WTC11 (cell line): ENCODE data around the gene GADD45B.

Source experiments
- ATF1 ChIP-seq: sonication (generic); formaldehyde crosslinking; IDR thresholded peaks from 2 replicates; pipeline ENCODE4 v1.8.1; 2023; ENCODE audit warnings: mild to moderate bottlenecking, moderate library complexity, missing genetic modification reagents
- ATF2 ChIP-seq: sonication (generic); formaldehyde crosslinking; IDR thresholded peaks from 2 replicates; pipeline ENCODE4 v1.8.1; 2022; ENCODE audit warnings: low read depth, missing genetic modification reagents, borderline replicate concordance
- CTCF ChIP-seq: fragments of 200-600 bp; IDR thresholded peaks from 2 replicates; pipeline ENCODE4 v1.8.0; 2022; ENCODE audit warnings: antibody characterized with exemption
- MLX ChIP-seq: sonication (generic); formaldehyde crosslinking; IDR thresholded peaks from 2 replicates; pipeline ENCODE4 v1.8.1; 2023; ENCODE audit warnings: mild to moderate bottlenecking, missing genetic modification reagents, moderate library complexity
- NFYB ChIP-seq: sonication (generic); formaldehyde crosslinking; conservative IDR thresholded peaks from 2 replicates; pipeline ENCODE4 v1.8.0; 2022; ENCODE audit warnings: low read depth, missing genetic modification reagents
- SMAD3 ChIP-seq: sonication (generic); formaldehyde crosslinking; IDR thresholded peaks from 2 replicates; pipeline ENCODE4 v1.8.0; 2022; ENCODE audit warnings: missing genetic modification reagents, mild to moderate bottlenecking, borderline replicate concordance
- TEAD4 ChIP-seq: sonication (generic); formaldehyde crosslinking; IDR thresholded peaks from 2 replicates; pipeline ENCODE4 v1.8.0; 2022; ENCODE audit warnings: mild to moderate bottlenecking, missing genetic modification reagents
- ZNF121 ChIP-seq: sonication (generic); formaldehyde crosslinking; IDR thresholded peaks from 2 replicates; pipeline ENCODE4 v1.8.0; 2023; ENCODE audit warnings: missing genetic modification reagents
- ZNF219 ChIP-seq: sonication (generic); formaldehyde crosslinking; IDR thresholded peaks from 2 replicates; pipeline ENCODE4 v1.8.0; 2023; ENCODE audit warnings: missing genetic modification reagents, mild to moderate bottlenecking, borderline replicate concordance
- ZNF416 ChIP-seq: fragments of 250-450 bp; sonication (Bioruptor Pico); IDR thresholded peaks from 2 replicates; pipeline ENCODE4 v1.9.0; 2021; ENCODE audit warnings: mild to moderate bottlenecking, inconsistent platforms
- TF ChIP-seq, protein P1 (sequence below): sonication (generic); formaldehyde crosslinking; IDR thresholded peaks from 2 replicates; pipeline ENCODE4 v1.8.1; 2023; ENCODE audit warnings: mild to moderate bottlenecking, missing genetic modification reagents, borderline replicate concordance
- TF ChIP-seq, protein P2 (sequence below): sonication (generic); formaldehyde crosslinking; IDR thresholded peaks from 2 replicates; pipeline ENCODE4 v1.8.0; 2022; ENCODE audit warnings: mild to moderate bottlenecking, missing genetic modification reagents
- TF ChIP-seq, protein P3 (sequence below): sonication (generic); formaldehyde crosslinking; conservative IDR thresholded peaks from 2 replicates; pipeline ENCODE4 v1.8.1; 2022; ENCODE audit warnings: mild to moderate bottlenecking, missing genetic modification reagents
- TF ChIP-seq, protein P4 (sequence below): sonication (generic); formaldehyde crosslinking; IDR thresholded peaks from 2 replicates; pipeline ENCODE4 v1.8.0; 2022; ENCODE audit warnings: mild to moderate bottlenecking, missing genetic modification reagents

DNA sequence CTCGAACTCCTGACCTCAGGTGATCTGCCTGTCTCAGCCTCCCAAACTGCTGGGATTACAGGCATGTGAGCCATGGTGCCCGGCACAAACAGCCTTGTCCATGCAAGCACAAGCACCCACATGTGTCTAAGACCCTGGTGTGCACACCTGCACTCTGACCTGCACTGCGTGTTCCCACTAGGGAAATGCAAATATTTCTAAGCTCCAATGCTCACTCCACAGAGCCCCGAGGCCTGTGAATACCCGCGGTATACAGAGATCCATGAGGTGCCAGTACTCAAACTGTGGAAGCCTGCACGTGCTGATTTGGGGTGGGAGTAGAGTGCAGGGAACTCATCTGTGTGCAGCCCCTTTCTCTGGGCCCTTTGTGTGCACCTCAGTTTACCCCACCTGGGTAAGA lies 14.7 kb downstream of the GADD45B start:
- TF ChIP-seq MLX (CRISPR knock-in tag) = no peak
- no peak for TF ChIP-seq CTCF
- TF ChIP-seq NFYB (CRISPR knock-in tag) = no peak
- no peak for TF ChIP-seq ZNF416
- TF ChIP-seq ZNF121 (CRISPR knock-in tag) = no peak
- TF ChIP-seq ZNF219 (CRISPR knock-in tag) = no peak
- TF ChIP-seq TEAD4 (CRISPR knock-in tag) = no peak
- no peak for TF ChIP-seq SMAD3 (CRISPR knock-in tag)
- TF ChIP-seq, protein P1, sequence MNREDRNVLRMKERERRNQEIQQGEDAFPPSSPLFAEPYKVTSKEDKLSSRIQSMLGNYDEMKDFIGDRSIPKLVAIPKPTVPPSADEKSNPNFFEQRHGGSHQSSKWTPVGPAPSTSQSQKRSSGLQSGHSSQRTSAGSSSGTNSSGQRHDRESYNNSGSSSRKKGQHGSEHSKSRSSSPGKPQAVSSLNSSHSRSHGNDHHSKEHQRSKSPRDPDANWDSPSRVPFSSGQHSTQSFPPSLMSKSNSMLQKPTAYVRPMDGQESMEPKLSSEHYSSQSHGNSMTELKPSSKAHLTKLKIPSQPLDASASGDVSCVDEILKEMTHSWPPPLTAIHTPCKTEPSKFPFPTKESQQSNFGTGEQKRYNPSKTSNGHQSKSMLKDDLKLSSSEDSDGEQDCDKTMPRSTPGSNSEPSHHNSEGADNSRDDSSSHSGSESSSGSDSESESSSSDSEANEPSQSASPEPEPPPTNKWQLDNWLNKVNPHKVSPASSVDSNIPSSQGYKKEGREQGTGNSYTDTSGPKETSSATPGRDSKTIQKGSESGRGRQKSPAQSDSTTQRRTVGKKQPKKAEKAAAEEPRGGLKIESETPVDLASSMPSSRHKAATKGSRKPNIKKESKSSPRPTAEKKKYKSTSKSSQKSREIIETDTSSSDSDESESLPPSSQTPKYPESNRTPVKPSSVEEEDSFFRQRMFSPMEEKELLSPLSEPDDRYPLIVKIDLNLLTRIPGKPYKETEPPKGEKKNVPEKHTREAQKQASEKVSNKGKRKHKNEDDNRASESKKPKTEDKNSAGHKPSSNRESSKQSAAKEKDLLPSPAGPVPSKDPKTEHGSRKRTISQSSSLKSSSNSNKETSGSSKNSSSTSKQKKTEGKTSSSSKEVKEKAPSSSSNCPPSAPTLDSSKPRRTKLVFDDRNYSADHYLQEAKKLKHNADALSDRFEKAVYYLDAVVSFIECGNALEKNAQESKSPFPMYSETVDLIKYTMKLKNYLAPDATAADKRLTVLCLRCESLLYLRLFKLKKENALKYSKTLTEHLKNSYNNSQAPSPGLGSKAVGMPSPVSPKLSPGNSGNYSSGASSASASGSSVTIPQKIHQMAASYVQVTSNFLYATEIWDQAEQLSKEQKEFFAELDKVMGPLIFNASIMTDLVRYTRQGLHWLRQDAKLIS = no peak
- no peak for TF ChIP-seq ATF1 (CRISPR knock-in tag)
- TF ChIP-seq, protein P2, sequence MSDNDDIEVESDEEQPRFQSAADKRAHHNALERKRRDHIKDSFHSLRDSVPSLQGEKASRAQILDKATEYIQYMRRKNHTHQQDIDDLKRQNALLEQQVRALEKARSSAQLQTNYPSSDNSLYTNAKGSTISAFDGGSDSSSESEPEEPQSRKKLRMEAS = no peak
- TF ChIP-seq ATF2 (CRISPR knock-in tag) = no peak
- TF ChIP-seq, protein P3, sequence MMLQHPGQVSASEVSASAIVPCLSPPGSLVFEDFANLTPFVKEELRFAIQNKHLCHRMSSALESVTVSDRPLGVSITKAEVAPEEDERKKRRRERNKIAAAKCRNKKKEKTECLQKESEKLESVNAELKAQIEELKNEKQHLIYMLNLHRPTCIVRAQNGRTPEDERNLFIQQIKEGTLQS (CRISPR knock-in tag) = no peak
- TF ChIP-seq, protein P4, sequence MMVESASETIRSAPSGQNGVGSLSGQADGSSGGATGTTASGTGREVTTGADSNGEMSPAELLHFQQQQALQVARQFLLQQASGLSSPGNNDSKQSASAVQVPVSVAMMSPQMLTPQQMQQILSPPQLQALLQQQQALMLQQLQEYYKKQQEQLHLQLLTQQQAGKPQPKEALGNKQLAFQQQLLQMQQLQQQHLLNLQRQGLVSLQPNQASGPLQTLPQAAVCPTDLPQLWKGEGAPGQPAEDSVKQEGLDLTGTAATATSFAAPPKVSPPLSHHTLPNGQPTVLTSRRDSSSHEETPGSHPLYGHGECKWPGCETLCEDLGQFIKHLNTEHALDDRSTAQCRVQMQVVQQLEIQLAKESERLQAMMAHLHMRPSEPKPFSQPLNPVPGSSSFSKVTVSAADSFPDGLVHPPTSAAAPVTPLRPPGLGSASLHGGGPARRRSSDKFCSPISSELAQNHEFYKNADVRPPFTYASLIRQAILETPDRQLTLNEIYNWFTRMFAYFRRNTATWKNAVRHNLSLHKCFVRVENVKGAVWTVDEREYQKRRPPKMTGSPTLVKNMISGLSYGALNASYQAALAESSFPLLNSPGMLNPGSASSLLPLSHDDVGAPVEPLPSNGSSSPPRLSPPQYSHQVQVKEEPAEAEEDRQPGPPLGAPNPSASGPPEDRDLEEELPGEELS (CRISPR knock-in tag) = no peak
